ENCODE data around the gene TOR4A. TPM values are rescaled to one million over a fixed set of nuclear protein-coding genes. Genes with fewer than 3 reads are reported as not detected.
"Not testable (repeated sequence)": the region's sequence is repeated elsewhere in the genome, so short reads cannot be mapped to it uniquely, and the experiment has no call there.

TOR4A gene
- total and polyA plus RNA-seq, 8 donors = 8.5 to 38.5 (median 11.1) TPM

DNA sequence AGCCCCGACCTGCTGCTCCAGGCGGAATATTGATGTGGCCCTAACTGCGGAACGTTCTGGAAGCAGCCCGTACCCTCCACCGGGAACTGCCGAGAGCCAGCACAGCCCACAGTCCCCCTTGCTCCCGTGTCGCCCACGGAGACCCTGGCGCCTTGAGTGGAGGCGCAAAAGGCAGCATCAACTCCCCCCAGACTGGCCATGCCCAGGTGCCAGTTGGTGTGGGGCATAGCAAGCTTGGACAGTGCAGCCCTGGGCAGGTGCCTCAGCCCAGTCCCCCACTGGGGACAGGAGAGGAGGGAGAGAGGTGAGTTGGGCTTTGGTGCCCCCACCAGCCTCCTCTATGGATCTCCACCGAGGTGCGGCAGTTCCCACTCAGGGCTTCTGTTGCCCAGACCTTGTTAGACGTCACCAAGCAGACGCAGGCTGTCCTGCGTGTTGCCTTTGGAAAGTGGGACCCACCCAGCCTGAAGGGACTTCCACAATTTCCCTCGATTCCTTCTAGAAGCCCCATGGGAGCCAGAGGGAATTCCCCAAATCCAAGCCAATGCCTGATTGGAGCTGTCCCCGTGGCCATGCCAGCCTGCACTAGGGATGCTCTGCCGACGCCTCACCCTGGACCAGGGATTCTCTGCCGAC is 44.3 kb downstream of the TOR4A start:
- H3K4me3 ChIP-seq = no peak overlapping the region
- intact Hi-C loops (cut with DNase I) = no loop called here
- DNase-seq = no peak
- no peaks in the 10 kb centered on the region for H3K36me3 ChIP-seq
- peaks cover 0 to 27% of the 10 kb centered on the region in 2 donors for H3K4me1 ChIP-seq
- H3K27ac ChIP-seq = no peak overlapping the region
- TF ChIP-seq, protein P1, sequence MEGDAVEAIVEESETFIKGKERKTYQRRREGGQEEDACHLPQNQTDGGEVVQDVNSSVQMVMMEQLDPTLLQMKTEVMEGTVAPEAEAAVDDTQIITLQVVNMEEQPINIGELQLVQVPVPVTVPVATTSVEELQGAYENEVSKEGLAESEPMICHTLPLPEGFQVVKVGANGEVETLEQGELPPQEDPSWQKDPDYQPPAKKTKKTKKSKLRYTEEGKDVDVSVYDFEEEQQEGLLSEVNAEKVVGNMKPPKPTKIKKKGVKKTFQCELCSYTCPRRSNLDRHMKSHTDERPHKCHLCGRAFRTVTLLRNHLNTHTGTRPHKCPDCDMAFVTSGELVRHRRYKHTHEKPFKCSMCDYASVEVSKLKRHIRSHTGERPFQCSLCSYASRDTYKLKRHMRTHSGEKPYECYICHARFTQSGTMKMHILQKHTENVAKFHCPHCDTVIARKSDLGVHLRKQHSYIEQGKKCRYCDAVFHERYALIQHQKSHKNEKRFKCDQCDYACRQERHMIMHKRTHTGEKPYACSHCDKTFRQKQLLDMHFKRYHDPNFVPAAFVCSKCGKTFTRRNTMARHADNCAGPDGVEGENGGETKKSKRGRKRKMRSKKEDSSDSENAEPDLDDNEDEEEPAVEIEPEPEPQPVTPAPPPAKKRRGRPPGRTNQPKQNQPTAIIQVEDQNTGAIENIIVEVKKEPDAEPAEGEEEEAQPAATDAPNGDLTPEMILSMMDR (IDR thresholded peaks at IDR 0.05) = no peak
- H3K27me3 ChIP-seq = peaks cover 0 to 13% of the 10 kb centered on the region in 2 donors
- no peaks in the 10 kb centered on the region for H3K9me3 ChIP-seq
- no peak for ATAC-seq

DNA sequence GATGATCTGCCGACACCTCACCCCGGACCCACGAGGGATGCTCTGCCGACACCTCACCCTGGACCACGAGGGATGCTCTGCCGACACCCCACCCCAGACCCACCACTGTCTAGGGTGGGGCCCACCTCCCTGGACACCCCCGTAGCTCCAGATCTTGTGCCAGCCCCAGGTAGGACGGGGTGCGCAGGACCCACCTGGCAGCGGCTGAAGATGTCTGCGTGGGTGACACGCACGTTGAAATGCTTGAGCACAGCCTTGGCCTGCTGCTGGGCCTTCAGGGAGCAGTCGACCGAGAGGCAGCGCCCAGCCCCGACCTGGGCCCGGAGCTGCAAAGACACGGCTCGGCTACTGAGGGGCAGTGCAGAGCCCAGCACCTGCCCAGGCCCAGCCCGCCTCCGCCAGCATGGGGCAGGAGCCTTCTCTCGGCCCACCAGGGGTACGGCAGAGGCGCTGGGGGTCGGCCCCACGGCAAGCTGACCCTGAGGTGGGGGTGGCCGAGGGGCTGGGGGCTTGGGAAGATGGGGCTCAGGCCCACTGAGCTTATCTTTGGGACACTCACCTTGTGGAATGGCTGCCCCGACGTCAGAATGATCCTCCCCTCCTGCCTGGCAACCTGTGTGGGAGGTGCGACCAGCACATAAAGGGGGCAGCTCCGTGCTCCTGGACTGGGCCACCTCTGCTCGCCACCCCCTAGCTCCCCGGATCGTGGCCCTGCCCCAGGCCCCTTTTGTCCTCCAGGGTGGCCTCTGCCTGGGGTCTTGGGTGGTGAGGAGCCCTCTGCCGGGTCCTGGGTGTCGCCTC is 46.2 kb downstream of the TOR4A start:
- DNase-seq = no peak
- TF ChIP-seq, protein P1 (IDR thresholded peaks at IDR 0.05) = no peak
- Histone ChIP-seq H3K4me1 (peaks cover 0 to 25% of the 10 kb centered on the region in 2 donors), H3K36me3 (no peaks in the 10 kb centered on the region), H3K27me3 (peaks cover 0 to 4% of the 10 kb centered on the region in 2 donors), H3K27ac (no peak overlapping the region), H3K9me3 (no peaks in the 10 kb centered on the region), H3K4me3 (no peak overlapping the region)
- no peak for ATAC-seq
- intact Hi-C loops (cut with DNase I) = no loop called here

DNA sequence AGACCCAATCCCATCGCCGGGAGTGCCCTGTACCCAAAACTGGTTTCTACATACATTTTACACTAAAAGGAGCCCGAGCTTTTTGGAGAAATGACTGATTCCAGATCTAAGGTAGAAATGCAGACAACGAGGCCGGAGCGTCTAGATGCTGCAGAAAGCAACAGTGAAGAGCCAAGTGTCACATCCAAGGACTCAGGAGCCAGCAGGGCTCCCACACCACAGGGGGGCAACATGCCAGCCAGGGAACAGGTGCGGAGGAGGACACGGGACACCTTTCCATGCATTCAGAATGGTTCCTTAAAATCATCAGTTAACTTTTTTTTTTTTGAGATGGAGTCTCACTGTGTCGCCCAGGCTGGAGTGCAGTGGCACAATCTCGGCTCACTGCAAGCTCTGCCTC is 47.6 kb downstream of the TOR4A start:
- Histone ChIP-seq H3K9me3 (no peaks in the 10 kb centered on the region), H3K27me3 (peaks cover 0 to 4% of the 10 kb centered on the region in 2 donors), H3K4me3 (no peak overlapping the region), H3K4me1 (peaks cover 0 to 12% of the 10 kb centered on the region in 2 donors), H3K27ac (no peak overlapping the region), H3K36me3 (no peaks in the 10 kb centered on the region)
- intact Hi-C loops (cut with DNase I) = no loop called here
- ATAC-seq = no peak
- no peak for DNase-seq
- TF ChIP-seq, protein P1 (IDR thresholded peaks at IDR 0.05) = no peak

DNA sequence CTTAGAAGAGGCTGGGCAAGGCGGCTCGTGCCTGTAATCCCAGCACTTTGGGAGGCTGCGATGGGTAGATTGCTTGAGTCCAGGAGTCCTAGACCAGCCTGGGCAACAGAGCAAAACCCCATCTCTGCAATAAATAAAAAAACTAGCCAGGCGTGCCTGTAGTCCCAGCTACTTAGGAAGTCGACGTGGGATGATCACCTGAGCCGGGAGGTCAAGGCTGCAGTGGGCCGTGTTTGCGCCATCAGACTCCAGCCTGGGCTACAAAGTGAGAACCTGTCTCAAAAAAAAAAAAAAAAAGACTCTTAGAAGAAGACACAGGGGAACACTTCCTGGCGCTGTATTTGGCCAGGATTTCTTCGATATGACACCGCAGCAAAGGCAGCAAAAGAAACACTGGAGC is 48.3 kb downstream of the TOR4A start:
- peaks cover 0 to 5% of the 10 kb centered on the region in 2 donors for H3K4me1 ChIP-seq
- ATAC-seq = no peak
- H3K27ac ChIP-seq = no peak overlapping the region
- no peaks in the 10 kb centered on the region for H3K36me3 ChIP-seq
- H3K9me3 ChIP-seq = no peaks in the 10 kb centered on the region
- TF ChIP-seq, protein P1 (IDR thresholded peaks at IDR 0.05) = no peak
- DNase-seq = no peak
- peaks cover 0 to 2% of the 10 kb centered on the region in 2 donors for H3K27me3 ChIP-seq
- intact Hi-C loops (cut with DNase I) = no loop called here
- no peak overlapping the region for H3K4me3 ChIP-seq

DNA sequence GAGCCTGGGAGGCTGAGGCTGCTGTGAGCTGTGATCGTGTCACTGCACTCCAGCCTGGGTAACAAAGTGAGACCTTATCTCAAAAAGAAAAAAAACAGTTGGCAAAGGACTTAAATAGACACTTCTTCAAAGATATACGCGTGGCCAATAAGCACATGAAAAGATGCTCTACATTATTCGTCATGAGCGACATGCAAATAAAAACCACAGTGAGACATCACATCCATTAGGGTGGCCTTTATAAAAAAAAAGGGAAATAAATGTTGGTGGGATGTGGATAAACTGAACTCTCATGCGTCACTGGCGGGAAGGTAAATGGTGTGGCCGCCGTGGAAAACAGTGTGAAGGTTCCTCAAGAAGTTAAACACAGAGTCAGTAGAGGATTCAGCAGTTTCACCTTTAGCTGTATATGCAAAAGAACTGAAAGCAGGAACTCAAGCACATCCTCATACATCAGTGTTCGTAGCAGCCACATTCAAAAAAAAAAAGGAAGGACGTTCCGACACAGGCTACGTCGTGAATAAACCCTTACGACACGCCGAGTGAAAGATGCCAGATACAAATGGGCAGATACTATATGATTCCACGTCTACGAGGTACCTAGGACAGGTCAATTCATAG is 49.0 kb downstream of the TOR4A start:
- intact Hi-C loops (cut with DNase I) = no loop called here
- DNase-seq (no peak), ATAC-seq (peak; percentile 68)
- Histone ChIP-seq H3K9me3 (no peaks in the 10 kb centered on the region), H3K36me3 (no peaks in the 10 kb centered on the region), H3K27ac (no peak overlapping the region), H3K4me1 (no peaks in the 10 kb centered on the region), H3K4me3 (no peak overlapping the region), H3K27me3 (no peaks in the 10 kb centered on the region)
- TF ChIP-seq, protein P1 (IDR thresholded peaks at IDR 0.05) = no peak

DNA sequence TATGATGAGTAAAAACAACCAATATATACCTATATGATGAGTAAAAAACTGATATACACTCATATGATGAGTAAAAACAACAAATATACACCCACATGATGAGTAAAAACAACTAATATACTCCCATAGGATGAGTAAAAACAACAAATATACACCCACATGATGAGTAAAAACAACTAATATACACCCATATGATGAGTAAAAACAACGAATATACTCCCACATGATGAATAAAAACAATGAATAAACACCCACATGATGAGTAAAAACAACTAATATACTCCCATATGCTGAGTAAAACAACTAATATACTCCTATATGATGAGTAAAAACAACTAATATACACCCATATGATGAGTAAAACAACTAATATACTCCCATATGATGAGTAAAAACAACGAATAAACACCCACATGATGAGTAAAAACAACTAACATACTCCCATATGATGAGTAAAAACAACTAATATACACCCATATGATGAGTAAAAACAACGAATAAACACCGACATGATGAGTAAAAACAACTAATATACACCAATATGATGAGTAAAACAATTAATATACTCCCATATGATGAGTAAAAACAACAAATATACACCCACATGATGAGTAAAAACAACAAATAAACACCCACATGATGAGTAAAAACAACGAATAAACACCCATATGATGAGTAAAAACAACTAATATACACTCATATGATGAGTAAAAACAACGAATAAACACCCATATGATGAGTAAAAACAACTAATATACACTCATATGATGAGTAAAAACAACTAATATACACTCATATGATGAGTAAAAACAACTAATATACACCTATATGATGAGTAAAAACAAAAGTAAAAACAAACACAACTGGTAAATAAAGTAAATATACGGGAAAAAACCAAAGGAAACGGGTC is 50.4 kb downstream of the TOR4A start:
- H3K36me3 ChIP-seq; DNase-seq; H3K27ac ChIP-seq; intact Hi-C loops (cut with DNase I); H3K27me3 ChIP-seq; H3K9me3 ChIP-seq; ATAC-seq; H3K4me1 ChIP-seq; H3K4me3 ChIP-seq: not testable (repeated sequence)

DNA sequence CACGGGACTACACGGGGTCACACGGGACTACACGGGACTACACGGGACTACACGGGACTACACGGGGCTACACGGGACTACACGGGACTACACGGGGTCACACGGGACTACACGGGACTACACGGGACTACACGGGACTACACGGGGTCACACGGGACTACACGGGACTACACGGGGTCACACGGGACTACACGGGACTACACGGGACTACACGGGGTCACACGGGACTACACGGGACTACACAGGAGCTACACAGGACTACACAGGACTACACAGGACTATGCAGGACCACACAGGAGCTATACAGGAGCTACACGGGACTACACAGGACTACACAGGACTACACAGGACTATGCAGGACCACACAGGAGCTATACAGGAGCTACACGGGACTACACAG is 52.1 kb downstream of the TOR4A start:
- intact Hi-C loops (cut with DNase I); H3K9me3 ChIP-seq; H3K36me3 ChIP-seq; H3K27me3 ChIP-seq; H3K4me1 ChIP-seq; H3K4me3 ChIP-seq; DNase-seq; H3K27ac ChIP-seq; ATAC-seq: not testable (repeated sequence)

All from left lung (tissue), 10 donors.